ENCODE measurements around the gene FFAR4. TPM values are rescaled to one million over a fixed set of nuclear protein-coding genes. Genes with fewer than 3 reads are reported as not detected.

Gene FFAR4
- total and polyA plus RNA-seq, 2 of the 4 experiments (the other 2 are of a cell fraction): not detected

DNA sequence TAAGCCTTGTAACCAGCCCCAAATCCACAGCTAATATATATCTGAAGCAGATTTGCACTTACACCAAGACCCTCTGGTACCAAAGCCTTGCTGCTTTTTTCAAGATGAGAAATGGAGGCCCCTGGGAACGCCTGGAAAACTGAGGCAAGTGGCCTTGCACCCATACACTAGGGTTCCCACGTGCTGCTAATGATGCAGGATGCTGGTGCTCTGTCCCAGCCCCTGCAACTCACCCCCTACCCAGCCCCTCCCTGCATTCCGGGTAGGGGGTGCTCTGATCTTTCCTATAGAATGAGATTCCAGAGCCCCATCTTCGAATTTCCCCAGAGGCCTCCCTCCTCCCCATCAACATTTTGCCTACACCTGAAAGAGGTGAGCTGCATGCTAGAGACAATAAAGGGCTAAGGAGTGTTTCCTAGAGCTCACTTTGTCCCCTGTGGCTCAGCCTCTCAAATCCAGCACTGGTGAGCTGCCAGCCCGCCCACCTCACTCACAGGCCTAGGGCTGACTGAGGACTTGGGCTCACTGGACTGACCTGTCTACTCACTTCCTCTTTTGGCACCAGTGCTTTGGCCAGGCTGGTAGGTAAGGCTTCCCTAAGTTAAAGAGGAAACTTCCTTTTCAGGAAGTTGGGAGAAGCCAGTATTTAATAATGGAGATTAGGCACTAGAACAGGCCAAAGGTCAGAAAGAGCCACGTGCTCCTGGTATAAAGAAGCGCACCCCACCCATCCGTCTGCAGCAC, 24.8 kb downstream of the FFAR4 start:
- H3K4me3 ChIP-seq (ENCODE audit: insufficient read depth, low read depth, low read length): no peak overlapping the region
- H3K18ac ChIP-seq (ENCODE audit: low read depth, low read length): no peak overlapping the region
- no peak overlapping the region for H3K4me2 ChIP-seq (ENCODE audit: low read depth, low read length)
- no peak overlapping the region for H2AFZ ChIP-seq (replicated peaks; ENCODE audit: low read length, poor library complexity)
- no peaks in the 10 kb centered on the region for H3K9me1 ChIP-seq (ENCODE audit: insufficient read depth, low read length)
- no peak overlapping the region for H2BK120ac ChIP-seq (ENCODE audit: low read depth, low read length)
- no peak overlapping the region for H3K9ac ChIP-seq (ENCODE audit: low read depth, low read length)
- intact Hi-C loops (cut with micrococcal nuclease): no loop called here
- ATAC-seq (ENCODE audit: low read depth) (no peak), DNase-seq (no peak)
- no peak overlapping the region for H2AK5ac ChIP-seq (ENCODE audit: low read depth, low read length)
- ChIA-PET POLR2A (ENCODE audit: unreplicated experiment) (no interaction called here), CTCF (interaction anchor here (1.2 kb wide), 1 partner anchor 40 kb away, joined by 3 read pairs; no protein-coding TSS in a partner anchor)
- H4K91ac ChIP-seq (ENCODE audit: insufficient read depth, low read depth, low read length): no peak overlapping the region
- no peak overlapping the region for H3K23ac ChIP-seq (ENCODE audit: low read depth, low read length)
- no TSS peak for BruUV-seq (replicated peaks)
- H3K36me3 ChIP-seq (ENCODE audit: control insufficient read depth, insufficient read depth, low read length): no peaks in the 10 kb centered on the region
- no peak overlapping the region for H2BK20ac ChIP-seq (ENCODE audit: low read depth, low read length)
- peaks cover 27% of the 10 kb centered on the region for H3K27me3 ChIP-seq (ENCODE audit: control insufficient read depth, insufficient read depth, low read length)
- no peak overlapping the region for H3K56ac ChIP-seq (ENCODE audit: extremely low read depth, insufficient read depth, low read length)
- H4K8ac ChIP-seq (ENCODE audit: low read depth in 2 of 2, low read length in 2 of 2): no peak overlapping the region
- H2BK15ac ChIP-seq (ENCODE audit: low read depth, low read length): no peak overlapping the region
- H3K79me1 ChIP-seq (ENCODE audit: low read depth in 1 of 2, low read length in 2 of 2): no peaks in the 10 kb centered on the region
- H4K20me1 ChIP-seq (ENCODE audit: insufficient read depth, low read length): no peaks in the 10 kb centered on the region
- H3K27ac ChIP-seq (ENCODE audit: insufficient read depth, low read length): no peak overlapping the region
- H2BK5ac ChIP-seq (ENCODE audit: low read depth, low read length, poor library complexity, severe bottlenecking): no peak overlapping the region
- dilution Hi-C loops (cut with HindIII; ENCODE audit: low sequenced_read_pairs, unreplicated experiment): no loop called here
- no peak overlapping the region for H2AK9ac ChIP-seq (replicated peaks; ENCODE audit: low read depth, low read length, poor library complexity)
- 17% methylated on average over 1 of the region's 8 CpGs; no CpG with 5 or more reads in 1 of the 2 experiments for WGBS, 2 experiments (ENCODE audit: extremely low coverage in 2 of 2, insufficient read length in 1 of 2)
- H3K4ac ChIP-seq (ENCODE audit: low read depth, low read length): no peak overlapping the region
- no peak for TF ChIP-seq MAFK (IDR thresholded peaks at IDR 0.05; ENCODE audit: low read depth, low read length)
- no peak for TF ChIP-seq FOS (IDR thresholded peaks at IDR 0.05; ENCODE audit: low read depth, low read length)
- no peak for TF ChIP-seq NFE2L2 (IDR thresholded peaks at IDR 0.05; ENCODE audit: low read depth, low read length)
- no peak for TF ChIP-seq BHLHE40 (IDR thresholded peaks at IDR 0.05; ENCODE audit: low read depth, low read length)
- TF ChIP-seq CHD1 (IDR thresholded peaks at IDR 0.05; ENCODE audit: low read depth, low read length): no peak
- no peak for TF ChIP-seq RCOR1 (IDR thresholded peaks at IDR 0.05; ENCODE audit: insufficient replicate concordance, low read length)
- TF ChIP-seq RAD21 (IDR thresholded peaks at IDR 0.05; ENCODE audit: low read length): no peak
- TF ChIP-seq SMC3 (IDR thresholded peaks at IDR 0.05; ENCODE audit: low read depth, low read length): no peak
- no peak for TF ChIP-seq MXI1 (IDR thresholded peaks at IDR 0.05; ENCODE audit: borderline replicate concordance, low read depth, low read length)
- no peak for TF ChIP-seq POLR2A (IDR thresholded peaks at IDR 0.05; ENCODE audit: low read depth, low read length)
- TF ChIP-seq, protein P1, sequence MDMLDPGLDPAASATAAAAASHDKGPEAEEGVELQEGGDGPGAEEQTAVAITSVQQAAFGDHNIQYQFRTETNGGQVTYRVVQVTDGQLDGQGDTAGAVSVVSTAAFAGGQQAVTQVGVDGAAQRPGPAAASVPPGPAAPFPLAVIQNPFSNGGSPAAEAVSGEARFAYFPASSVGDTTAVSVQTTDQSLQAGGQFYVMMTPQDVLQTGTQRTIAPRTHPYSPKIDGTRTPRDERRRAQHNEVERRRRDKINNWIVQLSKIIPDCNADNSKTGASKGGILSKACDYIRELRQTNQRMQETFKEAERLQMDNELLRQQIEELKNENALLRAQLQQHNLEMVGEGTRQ (IDR thresholded peaks at IDR 0.05; ENCODE audit: low read depth, low read length): no peak
- TF ChIP-seq CEBPB (IDR thresholded peaks at IDR 0.05; ENCODE audit: low read depth, low read length): no peak
- TF ChIP-seq, protein P2, sequence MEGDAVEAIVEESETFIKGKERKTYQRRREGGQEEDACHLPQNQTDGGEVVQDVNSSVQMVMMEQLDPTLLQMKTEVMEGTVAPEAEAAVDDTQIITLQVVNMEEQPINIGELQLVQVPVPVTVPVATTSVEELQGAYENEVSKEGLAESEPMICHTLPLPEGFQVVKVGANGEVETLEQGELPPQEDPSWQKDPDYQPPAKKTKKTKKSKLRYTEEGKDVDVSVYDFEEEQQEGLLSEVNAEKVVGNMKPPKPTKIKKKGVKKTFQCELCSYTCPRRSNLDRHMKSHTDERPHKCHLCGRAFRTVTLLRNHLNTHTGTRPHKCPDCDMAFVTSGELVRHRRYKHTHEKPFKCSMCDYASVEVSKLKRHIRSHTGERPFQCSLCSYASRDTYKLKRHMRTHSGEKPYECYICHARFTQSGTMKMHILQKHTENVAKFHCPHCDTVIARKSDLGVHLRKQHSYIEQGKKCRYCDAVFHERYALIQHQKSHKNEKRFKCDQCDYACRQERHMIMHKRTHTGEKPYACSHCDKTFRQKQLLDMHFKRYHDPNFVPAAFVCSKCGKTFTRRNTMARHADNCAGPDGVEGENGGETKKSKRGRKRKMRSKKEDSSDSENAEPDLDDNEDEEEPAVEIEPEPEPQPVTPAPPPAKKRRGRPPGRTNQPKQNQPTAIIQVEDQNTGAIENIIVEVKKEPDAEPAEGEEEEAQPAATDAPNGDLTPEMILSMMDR (conservative IDR thresholded peaks at IDR 0.05; ENCODE audit: low read depth, low read length): no peak
- TF ChIP-seq, protein P3, sequence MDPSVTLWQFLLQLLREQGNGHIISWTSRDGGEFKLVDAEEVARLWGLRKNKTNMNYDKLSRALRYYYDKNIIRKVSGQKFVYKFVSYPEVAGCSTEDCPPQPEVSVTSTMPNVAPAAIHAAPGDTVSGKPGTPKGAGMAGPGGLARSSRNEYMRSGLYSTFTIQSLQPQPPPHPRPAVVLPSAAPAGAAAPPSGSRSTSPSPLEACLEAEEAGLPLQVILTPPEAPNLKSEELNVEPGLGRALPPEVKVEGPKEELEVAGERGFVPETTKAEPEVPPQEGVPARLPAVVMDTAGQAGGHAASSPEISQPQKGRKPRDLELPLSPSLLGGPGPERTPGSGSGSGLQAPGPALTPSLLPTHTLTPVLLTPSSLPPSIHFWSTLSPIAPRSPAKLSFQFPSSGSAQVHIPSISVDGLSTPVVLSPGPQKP (IDR thresholded peaks at IDR 0.05; ENCODE audit: borderline replicate concordance, low read depth, low read length): no peak
- in situ Hi-C loops (cut with MboI; ENCODE audit: low sequenced_read_pairs): no loop called here
- H3K4me1 ChIP-seq (ENCODE audit: control insufficient read depth, insufficient read depth, low read length): no peaks in the 10 kb centered on the region
- no peak overlapping the region for H4K5ac ChIP-seq (ENCODE audit: low read depth, low read length)
- H3K9me3 ChIP-seq (ENCODE audit: control insufficient read depth, insufficient read depth, low read length): no peaks in the 10 kb centered on the region
- H3K14ac ChIP-seq (replicated peaks; ENCODE audit: low read depth, low read length): no peak overlapping the region
